HCT116 (cell line): ENCODE data around the gene DNM1. TPM values are rescaled to one million over a fixed set of nuclear protein-coding genes. Genes with fewer than 3 reads are reported as not detected.

Source experiments
- ATAC-seq: fragments of 200-7000 bp; cut with Tn5 transposase; 2 replicates; pipeline ENCODE4 v1.9.1; 2020; ENCODE audit warnings: mild to moderate bottlenecking, moderate library complexity
- BruUV-seq: library from RNA; stranded (reverse); fragments of 400-500 nt; replicated peaks from 2 replicates; lab custom pipeline; 2021; lab: Mats Ljungman, UMichigan
- CTCF ChIA-PET: fragments of 300-600 bp; sonication (Branson Sonifier 250); formaldehyde crosslinking; loops from one replicate; lab custom pipeline; 2021; ENCODE audit warnings: antibody characterized with exemption; lab: Charles Lee
- POLR2A ChIA-PET: fragments of 300-600, 350-600 bp; sonication (Branson Sonifier 250); formaldehyde crosslinking; loops from one replicate; lab custom pipeline; 2021; ENCODE audit warnings: antibody characterized with exemption; lab: Charles Lee
- RAD21 ChIA-PET, 2 experiments: fragments of 300-600 bp; sonication (Branson Sonifier 250); formaldehyde crosslinking; loops; one replicate each; lab custom pipeline; 2023; ENCODE audit warnings: low total read pairs in 2 of 2; ENCODE audit not compliant: uncharacterized antibody in 2 of 2, unreplicated experiment in 2 of 2, low non-redundant PET in 1 of 2; lab: Charles Lee
- DNase-seq: peaks from one replicate; pipeline ENCODE4 v3.0.0-alpha.2; 2010; ENCODE audit warnings: low read depth, low spot score
- H2AFZ ChIP-seq: fragments of 200-600 bp; shearing (Covaris generic), sonication (generic); 2 replicates; pipeline ENCODE4 v1.6.1; 2017; ENCODE audit warnings: low read depth, mixed run types, mixed read lengths, antibody characterized with exemption, low read length; ENCODE audit not compliant: poor library complexity, severe bottlenecking
- H3K27ac ChIP-seq: 2 replicates; pipeline ENCODE4 v1.5.1; 2012; ENCODE audit warnings: low read depth, low read length
- H3K27me3 ChIP-seq: fragments of 200-600 bp; sonication (generic); 2 replicates; pipeline ENCODE4 v1.6.1; 2016; ENCODE audit warnings: mixed run types, low read length, mixed read lengths; ENCODE audit not compliant: insufficient read depth
- H3K36me3 ChIP-seq, 2 experiments: fragments of 200-500 bp in 1 of 2; fragments of 200-600 bp in 1 of 2; sonication (Bioruptor generic) in 1 of 2; sonication (generic) in 1 of 2; 2 replicates each; pipeline versions ENCODE4 v1.5.1 to v1.6.1; 2014 to 2016; ENCODE audit warnings: low read length in 2 of 2, inconsistent platforms in 1 of 2, mixed read lengths in 1 of 2, mixed run types in 1 of 2; ENCODE audit not compliant: insufficient read depth in 2 of 2, control insufficient read depth in 1 of 2
- H3K4me1 ChIP-seq, 2 experiments: fragments of 200-600 bp in 1 of 2; sonication (generic) in 1 of 2; 2 replicates each; pipeline versions ENCODE4 v1.5.1 to v1.6.1; 2012 to 2017; ENCODE audit warnings: low read length in 2 of 2, inconsistent platforms in 1 of 2, mild to moderate bottlenecking in 1 of 2, mixed read lengths in 1 of 2, mixed run types in 1 of 2, moderate library complexity in 1 of 2; ENCODE audit not compliant: insufficient read depth in 2 of 2, control insufficient read depth in 1 of 2
- H3K4me2 ChIP-seq: fragments of 200-600 bp; sonication (generic); 2 replicates; pipeline ENCODE4 v1.6.1; 2017; ENCODE audit warnings: mixed run types, low read length, mixed read lengths
- H3K4me3 ChIP-seq, 2 experiments: fragments of 200-600 bp in 1 of 2; sonication (generic) in 1 of 2; replicated peaks in 1 of 2; 2 replicates each; pipeline ENCODE4 v1.5.1; 2011 to 2016; ENCODE audit warnings: low read length in 2 of 2, control low read depth in 1 of 2, low read depth in 1 of 2, mild to moderate bottlenecking in 1 of 2, mixed read lengths in 1 of 2, mixed run types in 1 of 2
- H3K79me2 ChIP-seq: fragments of 200-600 bp; sonication (generic); 2 replicates; pipeline ENCODE4 v1.6.1; 2017; ENCODE audit warnings: mild to moderate bottlenecking, mixed run types, low read length, moderate library complexity, mixed read lengths; ENCODE audit not compliant: insufficient read depth
- H3K9ac ChIP-seq: fragments of 200-600 bp; sonication (generic); 2 replicates; pipeline ENCODE4 v1.6.1; 2016; ENCODE audit warnings: low read length, mixed read lengths
- H3K9me2 ChIP-seq: fragments of 200-600 bp; sonication (generic), shearing (Covaris generic); 2 replicates; pipeline ENCODE4 v1.6.1; 2017; ENCODE audit warnings: mixed run types, mild to moderate bottlenecking, moderate library complexity; ENCODE audit not compliant: insufficient read depth
- H3K9me3 ChIP-seq, 2 experiments: fragments of 200-500 bp in 1 of 2; fragments of 200-600 bp in 1 of 2; sonication (Bioruptor generic) in 1 of 2; sonication (generic) in 1 of 2; 2 replicates each; pipeline ENCODE4 v1.6.1; 2014 to 2017; ENCODE audit warnings: low read length in 2 of 2, mixed read lengths in 2 of 2, inconsistent platforms in 1 of 2, low read depth in 1 of 2, mild to moderate bottlenecking in 1 of 2, mixed run types in 1 of 2, moderate library complexity in 1 of 2; ENCODE audit not compliant: control insufficient read depth in 1 of 2, insufficient read depth in 1 of 2
- H4K20me1 ChIP-seq: fragments of 200-600 bp; sonication (generic), shearing (Covaris generic); 2 replicates; pipeline ENCODE4 v1.6.1; 2017; ENCODE audit warnings: mixed run types, mild to moderate bottlenecking, moderate library complexity; ENCODE audit not compliant: insufficient read depth
- CBX3 ChIP-seq: IDR thresholded peaks from 2 replicates; pipeline ENCODE4 v1.6.1; 2012; ENCODE audit warnings: low read depth
- EGR1 ChIP-seq: IDR thresholded peaks from 2 replicates; pipeline ENCODE4 v1.6.1; 2012; ENCODE audit warnings: low read depth
- ELF1 ChIP-seq: IDR thresholded peaks from 2 replicates; pipeline ENCODE4 v1.6.1; 2012; ENCODE audit warnings: low read depth, borderline replicate concordance
- EZH2phosphoT487 ChIP-seq: fragments of 200-600 bp; IDR thresholded peaks from 2 replicates; pipeline ENCODE4 v1.6.1; 2018; ENCODE audit warnings: antibody characterized with exemption, borderline replicate concordance
- FOSL1 ChIP-seq: IDR thresholded peaks from 2 replicates; pipeline ENCODE4 v1.6.1; 2012; ENCODE audit warnings: low read depth
- JUND ChIP-seq: IDR thresholded peaks from 2 replicates; pipeline ENCODE4 v1.6.1; 2012
- POLR2A ChIP-seq: IDR thresholded peaks from 2 replicates; pipeline ENCODE4 v1.7.0; 2011; ENCODE audit warnings: borderline replicate concordance; ENCODE audit not compliant: insufficient read depth, insufficient read length; ENCODE audit errors: extremely low read depth
- POLR2AphosphoS5 ChIP-seq: IDR thresholded peaks from 2 replicates; pipeline ENCODE4 v1.6.1; 2011; ENCODE audit warnings: mild to moderate bottlenecking, low read depth, low read length, moderate library complexity
- RAD21 ChIP-seq: IDR thresholded peaks from 2 replicates; pipeline ENCODE4 v1.6.1; 2012; ENCODE audit warnings: low read depth, mild to moderate bottlenecking
- SIN3A ChIP-seq: IDR thresholded peaks from 2 replicates; pipeline ENCODE4 v1.6.1; 2012; ENCODE audit warnings: low read depth
- SP1 ChIP-seq: IDR thresholded peaks from 2 replicates; pipeline ENCODE4 v1.6.1; 2012; ENCODE audit warnings: low read depth
- SRF ChIP-seq: IDR thresholded peaks from 2 replicates; pipeline ENCODE4 v1.6.1; 2012; ENCODE audit warnings: low read depth
- TCF7L2 ChIP-seq: IDR thresholded peaks from 2 replicates; pipeline ENCODE4 v1.7.0; 2011; ENCODE audit warnings: borderline replicate concordance, inconsistent platforms; ENCODE audit not compliant: insufficient read depth, insufficient read length; ENCODE audit errors: extremely low read depth
- YY1 ChIP-seq: IDR thresholded peaks from 2 replicates; pipeline ENCODE4 v1.6.1; 2011; ENCODE audit warnings: low read length, low read depth, moderate library complexity, mild to moderate bottlenecking; ENCODE audit not compliant: insufficient replicate concordance; ENCODE audit errors: extremely low read depth
- ZFX ChIP-seq: fragments of 450-650 bp; IDR thresholded peaks from 2 replicates; pipeline ENCODE4 v1.6.1; 2017
- ZNF274 ChIP-seq: fragments of 200-500 bp; sonication (Bioruptor generic); IDR thresholded peaks from 2 replicates; pipeline ENCODE4 v1.6.1; 2014; ENCODE audit warnings: mild to moderate bottlenecking, low read depth, low read length, inconsistent platforms
- intact Hi-C: fragments of 100-400 bp; cut with micrococcal nuclease; formaldehyde crosslinking; loops from 2 replicates; pipeline ENCODE4 v1.10.0; 2022
- total RNA-seq: library from RNA; stranded (reverse); gene quantifications from one replicate; pipeline ENCODE4 v1.2.1, GENCODE V29; 2021; ENCODE audit not compliant: unreplicated experiment
- TF ChIP-seq, protein P1 (sequence below): IDR thresholded peaks from 2 replicates; pipeline ENCODE4 v1.6.1; 2012; ENCODE audit warnings: low read depth
- TF ChIP-seq, protein P2 (sequence below): IDR thresholded peaks from 2 replicates; pipeline ENCODE4 v1.6.1; 2011; ENCODE audit warnings: mild to moderate bottlenecking, low read length, moderate library complexity; ENCODE audit not compliant: insufficient replicate concordance; ENCODE audit errors: extremely low read depth
- TF ChIP-seq, protein P3 (sequence below): IDR thresholded peaks from 2 replicates; pipeline ENCODE4 v1.6.1; 2012
- TF ChIP-seq, protein P4 (sequence below), 3 experiments: fragments of 200-600 bp in 1 of 3; sonication (generic) in 1 of 3; IDR thresholded peaks in 2 of 3; conservative IDR thresholded peaks in 1 of 3; 2 replicates each; pipeline ENCODE4 v1.5.1; 2012 to 2017; ENCODE audit warnings: low read depth in 2 of 3, low read length in 2 of 3, antibody characterized with exemption in 1 of 3, borderline replicate concordance in 1 of 3, control low read depth in 1 of 3, mild to moderate bottlenecking in 1 of 3, mixed read lengths in 1 of 3, mixed run types in 1 of 3, moderate library complexity in 1 of 3; ENCODE audit not compliant: insufficient read depth in 1 of 3

Gene DNM1
- total RNA-seq, 1 experiment from 2014 or later = 12.0 TPM

DNA sequence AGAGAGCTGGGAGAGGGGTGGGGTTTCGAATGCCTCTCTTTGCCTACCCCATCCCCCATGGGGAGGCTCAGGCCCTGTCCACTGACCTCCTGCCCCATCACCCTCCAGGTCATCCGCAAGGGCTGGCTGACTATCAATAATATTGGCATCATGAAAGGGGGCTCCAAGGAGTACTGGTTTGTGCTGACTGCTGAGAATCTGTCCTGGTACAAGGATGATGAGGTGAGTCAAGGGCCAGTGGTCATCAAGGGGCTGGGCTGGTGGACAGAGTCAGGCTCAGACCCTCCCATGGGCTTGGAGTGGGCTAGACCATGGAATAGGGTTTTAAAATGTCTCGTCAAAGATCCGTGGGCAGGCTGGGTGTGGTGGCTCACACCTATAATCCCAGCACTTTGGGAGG lies 38.9 kb downstream of the DNM1 start:
- Histone ChIP-seq H3K79me2 (no peaks in the 10 kb centered on the region), H3K9me3 (no peaks in the 10 kb centered on the region), H2AFZ (no peak overlapping the region), H3K36me3 (no peaks in the 10 kb centered on the region), H3K27me3 (no peaks in the 10 kb centered on the region), H3K4me2 (no peak overlapping the region), H3K4me3 (no peak overlapping the region), H3K27ac (no peak overlapping the region), H3K9ac (no peak overlapping the region), H3K9me2 (no peaks in the 10 kb centered on the region), H3K4me1 (no peaks in the 10 kb centered on the region), H4K20me1 (no peaks in the 10 kb centered on the region)
- CTCF ChIA-PET = no interaction called here
- no peak for DNase-seq
- no peak for ATAC-seq
- intact Hi-C loops = no loop called here
- TF ChIP-seq EGR1 (no peak), CBX3 (no peak), SIN3A (no peak), EZH2phosphoT487 (no peak), SRF (no peak), RAD21 (no peak), ZFX (no peak), ZNF274 (no peak), SP1 (no peak), YY1 (no peak), TCF7L2 (no peak), ELF1 (no peak), POLR2AphosphoS5 (no peak), JUND (no peak), POLR2A (no peak), FOSL1 (no peak)
- TF ChIP-seq, protein P1, sequence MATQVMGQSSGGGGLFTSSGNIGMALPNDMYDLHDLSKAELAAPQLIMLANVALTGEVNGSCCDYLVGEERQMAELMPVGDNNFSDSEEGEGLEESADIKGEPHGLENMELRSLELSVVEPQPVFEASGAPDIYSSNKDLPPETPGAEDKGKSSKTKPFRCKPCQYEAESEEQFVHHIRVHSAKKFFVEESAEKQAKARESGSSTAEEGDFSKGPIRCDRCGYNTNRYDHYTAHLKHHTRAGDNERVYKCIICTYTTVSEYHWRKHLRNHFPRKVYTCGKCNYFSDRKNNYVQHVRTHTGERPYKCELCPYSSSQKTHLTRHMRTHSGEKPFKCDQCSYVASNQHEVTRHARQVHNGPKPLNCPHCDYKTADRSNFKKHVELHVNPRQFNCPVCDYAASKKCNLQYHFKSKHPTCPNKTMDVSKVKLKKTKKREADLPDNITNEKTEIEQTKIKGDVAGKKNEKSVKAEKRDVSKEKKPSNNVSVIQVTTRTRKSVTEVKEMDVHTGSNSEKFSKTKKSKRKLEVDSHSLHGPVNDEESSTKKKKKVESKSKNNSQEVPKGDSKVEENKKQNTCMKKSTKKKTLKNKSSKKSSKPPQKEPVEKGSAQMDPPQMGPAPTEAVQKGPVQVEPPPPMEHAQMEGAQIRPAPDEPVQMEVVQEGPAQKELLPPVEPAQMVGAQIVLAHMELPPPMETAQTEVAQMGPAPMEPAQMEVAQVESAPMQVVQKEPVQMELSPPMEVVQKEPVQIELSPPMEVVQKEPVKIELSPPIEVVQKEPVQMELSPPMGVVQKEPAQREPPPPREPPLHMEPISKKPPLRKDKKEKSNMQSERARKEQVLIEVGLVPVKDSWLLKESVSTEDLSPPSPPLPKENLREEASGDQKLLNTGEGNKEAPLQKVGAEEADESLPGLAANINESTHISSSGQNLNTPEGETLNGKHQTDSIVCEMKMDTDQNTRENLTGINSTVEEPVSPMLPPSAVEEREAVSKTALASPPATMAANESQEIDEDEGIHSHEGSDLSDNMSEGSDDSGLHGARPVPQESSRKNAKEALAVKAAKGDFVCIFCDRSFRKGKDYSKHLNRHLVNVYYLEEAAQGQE = no peak
- TF ChIP-seq, protein P2, sequence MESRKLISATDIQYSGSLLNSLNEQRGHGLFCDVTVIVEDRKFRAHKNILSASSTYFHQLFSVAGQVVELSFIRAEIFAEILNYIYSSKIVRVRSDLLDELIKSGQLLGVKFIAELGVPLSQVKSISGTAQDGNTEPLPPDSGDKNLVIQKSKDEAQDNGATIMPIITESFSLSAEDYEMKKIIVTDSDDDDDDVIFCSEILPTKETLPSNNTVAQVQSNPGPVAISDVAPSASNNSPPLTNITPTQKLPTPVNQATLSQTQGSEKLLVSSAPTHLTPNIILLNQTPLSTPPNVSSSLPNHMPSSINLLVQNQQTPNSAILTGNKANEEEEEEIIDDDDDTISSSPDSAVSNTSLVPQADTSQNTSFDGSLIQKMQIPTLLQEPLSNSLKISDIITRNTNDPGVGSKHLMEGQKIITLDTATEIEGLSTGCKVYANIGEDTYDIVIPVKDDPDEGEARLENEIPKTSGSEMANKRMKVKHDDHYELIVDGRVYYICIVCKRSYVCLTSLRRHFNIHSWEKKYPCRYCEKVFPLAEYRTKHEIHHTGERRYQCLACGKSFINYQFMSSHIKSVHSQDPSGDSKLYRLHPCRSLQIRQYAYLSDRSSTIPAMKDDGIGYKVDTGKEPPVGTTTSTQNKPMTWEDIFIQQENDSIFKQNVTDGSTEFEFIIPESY = no peak
- TF ChIP-seq, protein P3, sequence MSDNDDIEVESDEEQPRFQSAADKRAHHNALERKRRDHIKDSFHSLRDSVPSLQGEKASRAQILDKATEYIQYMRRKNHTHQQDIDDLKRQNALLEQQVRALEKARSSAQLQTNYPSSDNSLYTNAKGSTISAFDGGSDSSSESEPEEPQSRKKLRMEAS = no peak
- TF ChIP-seq, protein P4, sequence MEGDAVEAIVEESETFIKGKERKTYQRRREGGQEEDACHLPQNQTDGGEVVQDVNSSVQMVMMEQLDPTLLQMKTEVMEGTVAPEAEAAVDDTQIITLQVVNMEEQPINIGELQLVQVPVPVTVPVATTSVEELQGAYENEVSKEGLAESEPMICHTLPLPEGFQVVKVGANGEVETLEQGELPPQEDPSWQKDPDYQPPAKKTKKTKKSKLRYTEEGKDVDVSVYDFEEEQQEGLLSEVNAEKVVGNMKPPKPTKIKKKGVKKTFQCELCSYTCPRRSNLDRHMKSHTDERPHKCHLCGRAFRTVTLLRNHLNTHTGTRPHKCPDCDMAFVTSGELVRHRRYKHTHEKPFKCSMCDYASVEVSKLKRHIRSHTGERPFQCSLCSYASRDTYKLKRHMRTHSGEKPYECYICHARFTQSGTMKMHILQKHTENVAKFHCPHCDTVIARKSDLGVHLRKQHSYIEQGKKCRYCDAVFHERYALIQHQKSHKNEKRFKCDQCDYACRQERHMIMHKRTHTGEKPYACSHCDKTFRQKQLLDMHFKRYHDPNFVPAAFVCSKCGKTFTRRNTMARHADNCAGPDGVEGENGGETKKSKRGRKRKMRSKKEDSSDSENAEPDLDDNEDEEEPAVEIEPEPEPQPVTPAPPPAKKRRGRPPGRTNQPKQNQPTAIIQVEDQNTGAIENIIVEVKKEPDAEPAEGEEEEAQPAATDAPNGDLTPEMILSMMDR (IDR thresholded peaks at IDR 0.05 in 2 of 3, conservative IDR thresholded peaks at IDR 0.05 in 1 of 3; ENCODE audit: borderline replicate concordance in 1 of 3, insufficient read depth in 1 of 3, low read depth in 2 of 3, low read length in 2 of 3) = no peak
- RAD21 ChIA-PET = no interaction called here
- POLR2A ChIA-PET = no interaction called here
- no TSS peak for BruUV-seq
